BLaER1 treated with 17β-estradiol and CSF1 and Interleukin-3, amounts not matched to agents 10 nM and 100 nM (cell line): ENCODE results near the gene CST11.

ENCODE experiments used
- H3K27ac ChIP-seq, 11 experiments: shearing (Covaris generic); formaldehyde crosslinking; 2 replicates each; pipeline ENCODE4 v1.8.1; 2022
- H3K27me3 ChIP-seq, 11 experiments: shearing (Covaris generic); formaldehyde crosslinking; 2 replicates each; pipeline ENCODE4 v1.8.1; 2022
- H3K36me3 ChIP-seq, 11 experiments: shearing (Covaris generic); formaldehyde crosslinking; 2 replicates each; pipeline ENCODE4 v1.8.1; 2022
- H3K4me1 ChIP-seq, 10 experiments: shearing (Covaris generic); formaldehyde crosslinking; 2 replicates each; pipeline ENCODE4 v1.8.1; 2022
- H3K4me2 ChIP-seq, 11 experiments: shearing (Covaris generic); formaldehyde crosslinking; 2 replicates each; pipeline ENCODE4 v1.8.1; 2022
- H3K4me3 ChIP-seq, 10 experiments: shearing (Covaris generic); formaldehyde crosslinking; 2 replicates each; pipeline ENCODE4 v1.8.1; 2022
- H3K9ac ChIP-seq, 11 experiments: shearing (Covaris generic); formaldehyde crosslinking; 2 replicates each; pipeline ENCODE4 v1.8.1; 2022
- H3K9me3 ChIP-seq, 11 experiments: shearing (Covaris generic); formaldehyde crosslinking; replicated peaks in 1 of 11; 2 replicates each; pipeline ENCODE4 v1.8.1; 2022
- H4K20me1 ChIP-seq, 11 experiments: shearing (Covaris generic); formaldehyde crosslinking; 2 replicates each; pipeline ENCODE4 v1.8.1; 2022
- Cebpa-rat ChIP-seq, 11 experiments: shearing (Covaris generic); IDR thresholded peaks; 2 replicates each; pipeline ENCODE4 v1.8.1; 2022

The CST11 gene, protein sequence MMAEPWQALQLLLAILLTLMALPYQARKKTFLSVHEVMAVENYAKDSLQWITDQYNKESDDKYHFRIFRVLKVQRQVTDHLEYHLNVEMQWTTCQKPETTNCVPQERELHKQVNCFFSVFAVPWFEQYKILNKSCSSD

DNA sequence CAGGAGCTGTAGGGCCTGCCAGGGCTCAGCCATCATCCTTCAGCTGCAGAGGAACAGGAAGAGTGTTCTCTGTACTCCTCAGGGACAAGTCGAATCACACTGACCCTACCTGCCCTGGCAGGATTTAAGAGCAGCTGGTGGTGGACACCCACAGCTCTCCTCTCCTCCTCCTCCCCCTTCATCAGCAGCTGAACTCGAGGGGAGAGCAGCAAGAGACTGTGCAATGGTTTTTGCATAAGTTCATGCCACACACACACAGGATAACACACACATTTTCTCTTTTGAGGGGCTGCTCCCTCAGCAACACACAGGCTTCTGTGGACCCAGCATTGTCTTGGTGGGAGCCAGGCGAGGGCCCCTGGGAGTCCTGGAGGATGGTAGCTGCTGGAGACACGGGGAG, at the start of gene CST11:
TSS of gene CST11 (minus strand) at position 101 of the 400 bp plus-strand sequence. CDS start at position 36, 65 bp downstream.
- Histone ChIP-seq H3K27me3 (no peaks in the 10 kb centered on the region), H3K4me2 (peak within 1 kb of the TSS in 5 of 11 experiments; percentile 1 to 54 (median 22); a peak in 8 of 22 replicates), H3K9ac (no peak within 1 kb of the TSS), H3K4me1 (peaks cover 15 to 42% (median 36%) of the 10 kb centered on the region in 10 experiments), H3K4me3 (no peak within 1 kb of the TSS), H3K9me3 (peaks cover 0 to 7% (median 0%) of the 10 kb centered on the region in 11 experiments; a peak in 2 of 22 replicates), H3K36me3 (no peaks in the 10 kb centered on the region), H3K27ac (no peak within 1 kb of the TSS), H4K20me1 (no peaks in the 10 kb centered on the region)
- TF ChIP-seq Cebpa-rat (IDR thresholded peaks at IDR 0.05) = no peak

DNA sequence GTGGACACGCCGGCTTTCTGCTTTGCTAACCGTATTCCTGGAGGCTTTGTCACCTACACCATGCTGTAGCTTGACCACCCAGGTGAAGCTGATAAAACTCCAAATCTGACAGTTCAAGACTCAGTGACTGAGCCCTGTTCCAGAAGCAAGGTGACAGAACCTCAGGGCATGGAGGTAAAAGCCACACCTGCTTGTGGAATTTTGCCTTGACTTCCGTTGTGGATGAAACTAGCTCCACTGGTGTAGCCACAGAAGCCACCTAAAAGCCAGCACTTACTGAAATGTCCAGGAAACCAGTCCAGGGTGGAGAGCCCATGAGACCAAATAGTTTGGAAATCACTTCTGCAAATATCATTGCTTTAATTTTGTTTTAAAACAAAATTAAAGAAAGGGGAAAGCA, 49.2 kb upstream of the CST11 start:
- Histone ChIP-seq H3K4me2 (no peak overlapping the region), H3K9ac (no peak overlapping the region), H3K4me1 (peaks cover 0 to 11% (median 0%) of the 10 kb centered on the region in 10 experiments; a peak in 7 of 20 replicates), H3K36me3 (no peaks in the 10 kb centered on the region), H3K9me3 (peaks cover 0 to 9% (median 7%) of the 10 kb centered on the region in 11 experiments; a peak in 15 of 22 replicates), H3K27ac (no peak overlapping the region), H3K4me3 (no peak overlapping the region), H4K20me1 (no peaks in the 10 kb centered on the region), H3K27me3 (no peaks in the 10 kb centered on the region)
- no peak for TF ChIP-seq Cebpa-rat (IDR thresholded peaks at IDR 0.05)

DNA sequence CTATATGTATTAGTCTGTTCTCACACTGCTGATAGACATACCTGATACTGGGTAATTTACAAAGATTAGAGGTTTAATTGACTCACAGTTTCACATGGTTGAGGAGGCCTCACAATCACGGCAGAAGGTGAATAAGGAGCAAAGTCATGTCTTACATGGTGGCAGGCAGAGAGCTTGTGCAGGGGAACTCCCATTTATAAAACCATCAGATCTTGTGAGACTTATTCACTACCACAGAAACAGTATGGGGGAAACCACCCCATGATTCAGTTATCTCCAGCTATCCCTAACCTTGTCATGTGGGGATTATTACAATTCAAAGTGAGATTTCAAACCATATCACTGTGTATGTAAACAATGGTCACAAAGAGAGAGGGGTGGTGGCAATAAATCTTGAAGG, 44.9 kb upstream of the CST11 start:
- H3K36me3 ChIP-seq = no peaks in the 10 kb centered on the region
- TF ChIP-seq Cebpa-rat (IDR thresholded peaks at IDR 0.05) = no peak

DNA sequence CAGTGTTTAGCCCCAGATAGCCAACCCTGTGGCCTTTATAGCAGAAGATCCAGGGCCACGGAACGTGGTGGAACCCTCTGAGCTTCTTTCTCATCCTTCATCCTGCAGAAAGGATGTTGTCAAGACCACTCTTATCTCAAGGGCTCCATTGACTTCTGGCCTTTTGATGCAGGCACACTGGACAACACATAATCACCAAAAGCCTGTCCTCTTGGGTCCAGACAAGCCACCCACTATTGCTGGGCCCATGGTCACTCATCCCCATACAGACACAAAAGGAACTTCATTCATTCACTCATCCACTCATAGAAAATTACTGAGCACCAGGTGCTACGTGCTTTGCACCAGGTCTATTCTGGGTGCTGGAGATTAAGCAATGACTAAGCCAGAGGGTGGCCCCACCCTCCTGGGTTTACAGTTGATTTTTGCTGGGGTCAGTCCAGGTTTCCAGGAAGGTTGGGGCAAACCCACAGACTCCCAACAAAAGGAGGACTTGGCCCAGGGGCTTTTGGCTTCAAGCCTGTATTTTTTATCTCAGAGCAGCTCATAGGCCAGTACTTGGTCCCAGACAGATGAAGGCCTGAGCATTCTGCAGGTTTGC, 40.6 kb upstream of the CST11 start:
- H3K9ac ChIP-seq = no peak overlapping the region
- TF ChIP-seq Cebpa-rat (IDR thresholded peaks at IDR 0.05) = no peak
- H3K9me3 ChIP-seq = peaks cover 16 to 31% (median 27%) of the 10 kb centered on the region in 11 experiments
- H3K4me1 ChIP-seq = peaks cover 0 to 51% (median 43%) of the 10 kb centered on the region in 10 experiments; a peak in 17 of 20 replicates
- no peaks in the 10 kb centered on the region for H3K27me3 ChIP-seq
- H3K36me3 ChIP-seq = no peaks in the 10 kb centered on the region
- H3K4me3 ChIP-seq = no peak overlapping the region
- no peak overlapping the region for H3K27ac ChIP-seq
- peak overlapping the region in 7 of 11 experiments; percentile 21 to 91 (median 81); a peak in 13 of 22 replicates for H3K4me2 ChIP-seq
- no peaks in the 10 kb centered on the region for H4K20me1 ChIP-seq

More for the DNA sequence above, 44.9 kb upstream of the CST11 start:
- Histone ChIP-seq H3K27me3 (no peaks in the 10 kb centered on the region), H3K9me3 (peaks cover 16 to 27% (median 22%) of the 10 kb centered on the region in 11 experiments), H3K27ac (no peak overlapping the region), H3K4me2 (no peak overlapping the region), H3K9ac (no peak overlapping the region), H4K20me1 (no peaks in the 10 kb centered on the region), H3K4me1 (peaks cover 0 to 13% (median 9%) of the 10 kb centered on the region in 10 experiments; a peak in 13 of 20 replicates), H3K4me3 (no peak overlapping the region)

DNA sequence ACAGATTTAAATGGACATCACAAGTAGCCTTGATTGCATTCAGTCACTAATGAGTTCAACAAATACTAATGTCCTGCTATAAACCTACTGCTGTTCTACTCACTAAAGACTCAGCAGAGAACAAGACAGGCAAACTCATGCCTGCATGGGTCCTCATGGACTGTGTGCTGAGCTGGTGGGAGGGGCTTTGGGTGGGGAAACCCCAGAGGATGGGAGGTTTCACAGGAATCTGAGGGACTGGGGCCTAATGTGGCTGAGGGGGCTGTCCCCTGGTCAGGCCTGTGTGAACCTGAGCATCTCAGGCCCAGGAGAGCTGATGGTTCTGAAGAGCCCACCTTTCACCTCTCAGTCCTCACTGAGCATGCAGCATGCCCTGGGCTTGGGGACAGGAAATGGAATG, 39.6 kb upstream of the CST11 start:
- Histone ChIP-seq H4K20me1 (no peaks in the 10 kb centered on the region), H3K36me3 (no peaks in the 10 kb centered on the region), H3K9ac (no peak overlapping the region), H3K4me3 (no peak overlapping the region), H3K27me3 (no peaks in the 10 kb centered on the region), H3K4me1 (peaks cover 0 to 55% (median 43%) of the 10 kb centered on the region in 10 experiments; a peak in 17 of 20 replicates), H3K4me2 (peak overlapping the region in 8 of 11 experiments; percentile 8 to 91 (median 76); a peak in 13 of 22 replicates), H3K27ac (no peak overlapping the region), H3K9me3 (peaks cover 16 to 30% (median 26%) of the 10 kb centered on the region in 11 experiments)
- no peak for TF ChIP-seq Cebpa-rat (IDR thresholded peaks at IDR 0.05)

DNA sequence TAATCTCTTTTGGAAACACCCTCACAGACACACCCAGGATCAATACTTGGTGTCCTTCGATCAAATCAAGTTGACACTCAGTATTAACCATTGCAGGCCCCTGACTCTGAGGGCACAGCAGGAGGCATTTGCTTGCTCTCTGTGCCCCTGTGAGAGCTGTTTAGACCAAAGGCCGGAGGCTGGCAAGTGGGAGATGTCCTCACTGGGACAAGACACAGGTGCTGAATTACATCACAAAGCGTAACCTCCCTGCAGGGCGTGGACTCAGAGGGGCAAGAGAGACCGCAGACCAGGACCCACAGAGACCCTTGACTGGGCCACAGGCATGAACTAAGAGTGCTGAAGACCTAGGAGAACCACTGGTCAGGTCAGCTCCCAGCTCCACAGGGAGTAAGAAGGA, 38.1 kb upstream of the CST11 start, which contains the start of gene CST8:
TSS of gene CST8 (plus strand) at position 301 of the 400 bp plus-strand sequence. CDS start 551 bp downstream, outside the sequence.
- Histone ChIP-seq H3K4me2 (peak within 1 kb of the TSS in 9 of 11 experiments; percentile 18 to 91 (median 71); a peak in 19 of 22 replicates), H4K20me1 (no peaks in the 10 kb centered on the region), H3K27me3 (no peaks in the 10 kb centered on the region), H3K27ac (peak within 1 kb of the TSS in 2 of 11 experiments; percentile 3 to 29; a peak in 2 of 22 replicates), H3K9me3 (peaks cover 6 to 26% (median 19%) of the 10 kb centered on the region in 11 experiments), H3K4me3 (no peak within 1 kb of the TSS), H3K9ac (peak within 1 kb of the TSS in 2 of 11 experiments; percentile 8 to 43; a peak in 2 of 22 replicates), H3K4me1 (peaks cover 0 to 55% (median 43%) of the 10 kb centered on the region in 10 experiments; a peak in 17 of 20 replicates), H3K36me3 (no peaks in the 10 kb centered on the region)
- TF ChIP-seq Cebpa-rat (IDR thresholded peaks at IDR 0.05) = no peak

DNA sequence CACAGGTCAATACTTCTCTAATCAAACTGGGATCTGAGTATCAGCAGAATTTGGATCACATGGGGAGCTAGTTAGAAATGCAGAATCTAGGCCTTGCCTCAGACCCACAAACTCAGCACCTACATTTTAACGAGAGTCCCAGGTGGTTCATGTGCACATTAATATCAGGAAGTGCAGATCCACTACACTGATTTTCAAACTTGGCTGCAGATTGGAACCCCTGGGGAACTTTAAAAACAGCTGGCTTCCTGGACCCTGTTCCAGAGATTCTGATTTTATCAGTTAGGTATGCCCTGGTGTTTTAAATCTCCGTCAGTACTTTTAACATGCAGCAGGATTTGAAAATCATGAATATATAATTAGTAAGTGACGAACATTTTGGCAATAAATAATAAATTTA, 36.3 kb upstream of the CST11 start:
- H3K27ac ChIP-seq = no peak overlapping the region

DNA sequence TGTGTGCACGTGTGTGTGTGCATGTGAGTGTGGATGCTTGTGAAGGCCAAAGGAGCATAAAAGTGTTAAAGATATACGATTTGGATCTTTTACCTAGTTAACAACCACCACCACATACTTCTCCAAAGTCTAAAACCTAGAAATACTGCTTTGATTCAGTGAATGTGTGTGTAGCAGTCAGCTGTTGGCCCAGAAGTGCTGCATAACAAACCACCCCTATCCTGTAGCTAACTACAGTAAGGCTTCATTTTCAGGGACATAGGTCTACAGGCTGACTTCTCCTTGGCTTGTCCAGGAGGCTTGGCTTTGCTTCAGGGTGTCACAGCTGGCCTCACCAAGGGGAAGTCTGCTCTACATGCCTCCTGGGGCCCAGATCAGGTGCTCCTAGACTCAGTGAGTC, 35.8 kb upstream of the CST11 start:
- H3K4me2 ChIP-seq = peak overlapping the region in 6 of 11 experiments; percentile 55 to 91 (median 74); a peak in 12 of 22 replicates

More for the DNA sequence above, 36.3 kb upstream of the CST11 start:
- Histone ChIP-seq H3K4me1 (peaks cover 4 to 70% (median 57%) of the 10 kb centered on the region in 10 experiments; a peak in 17 of 20 replicates), H3K4me3 (no peak overlapping the region), H4K20me1 (no peaks in the 10 kb centered on the region), H3K4me2 (peak overlapping the region in 7 of 11 experiments; percentile 2 to 91 (median 67); a peak in 13 of 22 replicates), H3K9me3 (peaks cover 0 to 23% (median 15%) of the 10 kb centered on the region in 11 experiments; a peak in 16 of 22 replicates), H3K36me3 (no peaks in the 10 kb centered on the region), H3K27me3 (no peaks in the 10 kb centered on the region), H3K9ac (no peak overlapping the region)
- TF ChIP-seq Cebpa-rat (IDR thresholded peaks at IDR 0.05) = no peak

DNA sequence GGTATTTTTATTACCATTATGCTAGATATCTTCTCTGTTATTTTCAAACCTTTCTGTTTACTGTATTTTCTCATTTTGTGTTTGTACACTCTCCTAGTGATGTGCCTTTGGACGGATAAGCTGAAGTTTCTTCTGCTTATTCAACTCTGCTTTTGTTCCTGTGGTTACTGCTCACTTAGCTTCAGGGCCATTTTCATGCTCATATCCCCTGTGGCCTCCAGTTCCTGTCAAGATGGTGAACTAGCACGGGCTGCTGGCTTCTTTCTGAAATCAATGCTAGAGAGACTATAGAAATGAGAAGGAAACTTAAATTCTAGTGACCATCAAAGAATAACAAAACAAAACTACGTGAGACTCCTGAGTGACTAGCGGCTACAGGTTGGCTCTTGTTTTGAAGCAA, 31.4 kb upstream of the CST11 start:
- Histone ChIP-seq H3K27ac (peak overlapping the region in 5 of 11 experiments; percentile 5 to 30 (median 15); a peak in 6 of 22 replicates), H3K9ac (no peak overlapping the region)

More for the DNA sequence above, 35.8 kb upstream of the CST11 start:
- no peaks in the 10 kb centered on the region for H3K36me3 ChIP-seq
- H3K9ac ChIP-seq = no peak overlapping the region
- TF ChIP-seq Cebpa-rat (IDR thresholded peaks at IDR 0.05) = no peak
- H3K4me1 ChIP-seq = peaks cover 4 to 73% (median 62%) of the 10 kb centered on the region in 10 experiments; a peak in 17 of 20 replicates
- no peak overlapping the region for H3K27ac ChIP-seq
- no peaks in the 10 kb centered on the region for H4K20me1 ChIP-seq
- no peaks in the 10 kb centered on the region for H3K27me3 ChIP-seq
- H3K9me3 ChIP-seq = peaks cover 0 to 23% (median 15%) of the 10 kb centered on the region in 11 experiments; a peak in 16 of 22 replicates
- no peak overlapping the region for H3K4me3 ChIP-seq

More for the DNA sequence above, 31.4 kb upstream of the CST11 start:
- Histone ChIP-seq H3K4me2 (peak overlapping the region in 9 of 11 experiments; percentile 6 to 78 (median 57); a peak in 17 of 22 replicates), H3K4me3 (no peak overlapping the region), H3K27me3 (no peaks in the 10 kb centered on the region), H3K4me1 (peaks cover 0 to 55% (median 36%) of the 10 kb centered on the region in 10 experiments; a peak in 15 of 20 replicates), H3K36me3 (no peaks in the 10 kb centered on the region), H4K20me1 (no peaks in the 10 kb centered on the region), H3K9me3 (peaks cover 6 to 32% (median 15%) of the 10 kb centered on the region in 11 experiments; a peak in 18 of 22 replicates)
- TF ChIP-seq Cebpa-rat (IDR thresholded peaks at IDR 0.05) = no peak
